Measurements from ENCODE around the gene EGFLAM. TPM values are rescaled to one million over a fixed set of nuclear protein-coding genes. Genes with fewer than 3 reads are reported as not detected.

EGFLAM gene
- total RNA-seq, 1 experiment from 2014 or later = 1.1 TPM

GRCh38 chr5:38208782-38209378 is 49.5 kb upstream of the EGFLAM start (continued):
- no peak for TF ChIP-seq AR (CRISPR knock-in tag; IDR thresholded peaks at IDR 0.05)
- TF ChIP-seq E2F5 (CRISPR knock-in tag; IDR thresholded peaks at IDR 0.05) = no peak
- TF ChIP-seq FOXP4 (CRISPR knock-in tag; IDR thresholded peaks at IDR 0.05) = no peak
- no peak for TF ChIP-seq TP53 (CRISPR knock-in tag; IDR thresholded peaks at IDR 0.05)

GRCh38 chr5:38210676-38211353 is 47.5 kb upstream of the EGFLAM start:
- Mint-ChIP-seq H3K4me1 (no peaks in the 10 kb centered on the region), H3K27me3 (ENCODE audit: low read depth) (no peaks in the 10 kb centered on the region), H3K4me3 (no peak overlapping the region), H3K27ac (no peak overlapping the region), H3K36me3 (no peaks in the 10 kb centered on the region), H3K9me3 (peaks cover 14% of the 10 kb centered on the region)
- TF ChIP-seq MLX (CRISPR knock-in tag; IDR thresholded peaks at IDR 0.05) = no peak
- no peak for TF ChIP-seq CREM (CRISPR knock-in tag; IDR thresholded peaks at IDR 0.05)
- TF ChIP-seq USF1 (CRISPR knock-in tag; IDR thresholded peaks at IDR 0.05) = no peak
- DNase-seq (ENCODE audit: low spot score) (no peak), ATAC-seq (no peak)
- POLR2A ChIA-PET = no interaction called here
- CTCF ChIA-PET = interaction anchor here (0.6 to 1.7 kb wide), 2 partner anchors 210 to 599 kb away, joined by 3 to 5 read pairs; no protein-coding TSS in a partner anchor

- no peak overlapping the region for H3K4me3 Mint-ChIP-seq
- no peaks in the 10 kb centered on the region for H3K36me3 Mint-ChIP-seq
- ChIA-PET CTCF (interaction anchor here (1.7 kb wide), 1 partner anchor 209 kb away, joined by 5 read pairs; no protein-coding TSS in a partner anchor), POLR2A (no interaction called here)
- H3K9me3 Mint-ChIP-seq = peaks cover 14% of the 10 kb centered on the region
- no peak for DNase-seq (ENCODE audit: low spot score)
- no peaks in the 10 kb centered on the region for H3K27me3 Mint-ChIP-seq (ENCODE audit: low read depth)
- H3K4me1 Mint-ChIP-seq = no peaks in the 10 kb centered on the region
- no peak for ATAC-seq
- TF ChIP-seq NFYB (CRISPR knock-in tag; conservative IDR thresholded peaks at IDR 0.05; ENCODE audit: low read depth) = no peak
- TF ChIP-seq FOXK1 (CRISPR knock-in tag; IDR thresholded peaks at IDR 0.05) = no peak
- no peak for TF ChIP-seq PRRX2 (CRISPR knock-in tag; IDR thresholded peaks at IDR 0.05)
- TF ChIP-seq ZBTB43 (CRISPR knock-in tag; IDR thresholded peaks at IDR 0.05) = no peak
- no peak for TF ChIP-seq E2F1 (CRISPR knock-in tag; IDR thresholded peaks at IDR 0.05)
- TF ChIP-seq MYBL2 (CRISPR knock-in tag; IDR thresholded peaks at IDR 0.05) = no peak
- H3K27ac Mint-ChIP-seq = no peak overlapping the region
Measured at GRCh38 chr5:38211354-38211710, 47.0 kb upstream of the EGFLAM start.
